GM19324 (cell line): ENCODE measurements around the gene TOB1.
A peak's percentile ranks its signal among the peaks of the same experiment; 100 is the strongest.

ENCODE experiments used
- ATAC-seq: cut with Tn5 transposase; IDR thresholded peaks from one replicate; pipeline ENCODE4 v1.9.1; 2021; ENCODE audit warnings: mild to moderate bottlenecking, moderate library complexity; ENCODE audit not compliant: unreplicated experiment, low FRiP score

Gene TOB1

DNA sequence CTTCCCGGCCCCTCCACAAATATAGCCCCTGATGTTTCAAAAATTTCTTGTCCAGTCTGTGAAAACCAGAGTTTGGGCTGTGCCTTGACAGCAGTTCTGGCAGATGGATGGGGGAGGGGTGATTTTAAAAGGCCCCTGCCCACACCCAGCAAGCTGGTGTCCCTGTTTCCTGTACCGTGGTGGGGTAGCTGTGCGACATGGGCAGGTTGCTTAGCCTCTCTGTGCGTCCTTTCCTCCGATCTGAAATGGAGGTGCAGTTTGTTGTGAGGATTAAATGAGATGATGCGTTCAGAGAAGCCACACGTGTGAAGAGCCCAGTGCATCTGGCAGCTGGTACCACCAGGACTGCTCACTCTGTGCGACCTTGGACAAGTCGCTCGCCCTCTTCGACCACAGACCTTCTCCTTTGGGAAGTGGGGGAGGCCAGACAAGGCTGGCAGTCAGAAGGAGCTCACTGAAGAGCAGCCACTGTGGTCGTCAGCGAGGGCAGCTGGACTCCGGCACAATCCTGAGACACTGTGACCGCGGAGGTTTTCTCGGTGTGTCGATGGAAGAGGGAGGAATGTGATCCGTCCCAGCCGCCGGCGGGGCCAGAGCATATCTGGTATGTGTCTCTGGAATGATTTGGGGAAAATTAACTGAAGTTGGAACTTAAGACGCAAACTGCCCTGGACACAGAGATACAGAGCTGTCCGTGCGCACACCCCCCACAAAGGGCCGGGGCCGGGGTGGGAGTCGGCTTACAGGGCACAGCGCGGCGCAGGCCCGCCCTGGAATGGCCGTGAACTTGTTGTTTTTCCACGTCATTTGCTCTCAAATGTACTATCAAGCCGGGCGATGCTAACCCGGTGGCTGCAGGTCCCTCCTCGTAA lies 31.5 kb downstream of the TOB1 start:
- no peak for ATAC-seq

GRCh38 chr17:50833510-50834428 lies 32.4 kb downstream of the TOB1 start:
- ATAC-seq, result no peak

DNA sequence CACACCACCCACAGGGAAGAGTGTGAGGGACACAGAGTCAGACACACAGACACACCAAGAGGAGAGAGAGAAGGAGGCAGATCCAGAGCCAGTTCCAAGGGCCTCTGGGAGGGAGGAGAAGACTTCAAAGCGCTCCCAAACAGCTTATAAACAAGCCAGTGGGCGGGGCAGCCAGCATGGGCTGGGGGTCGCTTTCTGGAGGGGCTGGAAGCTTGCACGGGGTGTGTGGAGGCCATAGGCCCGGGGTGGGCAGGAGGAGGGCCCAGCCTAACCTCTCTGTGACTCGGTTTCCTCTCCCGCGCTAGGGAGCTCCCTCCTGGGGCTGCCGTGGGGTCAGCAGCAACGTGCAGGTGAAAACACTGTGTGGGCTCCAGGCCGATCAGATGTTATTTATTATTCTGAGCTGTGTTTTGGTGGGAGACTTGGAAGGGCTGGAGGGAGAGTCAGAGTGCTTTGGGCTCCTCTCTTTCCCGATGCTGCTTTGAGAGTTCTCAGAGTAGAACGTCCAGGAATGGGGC lies 33.2 kb downstream of the TOB1 start:
- ATAC-seq, result no peak

GRCh38 chr17:50832267-50832863 lies 33.8 kb downstream of the TOB1 start:
- ATAC-seq, result no peak

GRCh38 chr17:50831471-50831928 lies 34.7 kb downstream of the TOB1 start:
- no peak for ATAC-seq

GRCh38 chr17:50830994-50831393 lies 35.2 kb downstream of the TOB1 start:
- ATAC-seq, result no peak

GRCh38 chr17:50830352-50830751 lies 35.8 kb downstream of the TOB1 start:
- no peak for ATAC-seq

- ATAC-seq, result no peak
These were observed 36.8 kb downstream of the TOB1 start for GRCh38 chr17:50829332-50829731.

DNA sequence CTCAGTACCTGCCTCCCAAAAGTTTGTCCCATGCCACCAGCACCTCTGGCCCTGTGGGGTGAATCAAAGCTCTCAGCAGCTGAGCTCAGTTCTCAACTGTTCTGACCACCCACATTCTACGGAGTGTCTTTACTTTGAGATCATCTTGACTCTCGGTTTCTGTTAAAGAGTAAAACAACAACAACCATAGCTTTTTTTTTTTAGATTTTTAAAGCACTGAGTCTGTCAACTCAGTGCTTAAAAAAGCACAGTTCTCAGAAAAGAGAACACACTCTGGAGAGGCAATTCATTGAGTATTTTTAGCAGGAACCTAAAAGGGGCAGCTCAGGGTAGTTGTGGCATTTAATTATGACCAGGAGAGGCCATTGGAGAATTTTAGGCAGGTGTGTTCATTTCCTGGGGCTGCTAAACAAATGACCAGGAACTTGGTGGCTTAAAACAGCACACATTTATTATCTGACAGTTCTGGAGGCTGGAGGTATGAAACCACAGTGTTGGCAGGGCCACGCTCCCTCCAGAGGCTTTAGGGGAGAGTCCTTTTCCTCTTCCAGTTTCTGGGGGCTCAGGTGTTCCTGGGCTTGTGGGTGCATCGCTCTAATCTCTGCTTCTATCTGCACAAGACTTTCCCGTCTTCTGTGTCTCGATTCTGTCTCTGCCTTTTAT lies 37.5 kb downstream of the TOB1 start:
- ATAC-seq, result peak; percentile 65

- no peak for ATAC-seq
These were observed 41.0 kb downstream of the TOB1 start for GRCh38 chr17:50825188-50825587.

DNA sequence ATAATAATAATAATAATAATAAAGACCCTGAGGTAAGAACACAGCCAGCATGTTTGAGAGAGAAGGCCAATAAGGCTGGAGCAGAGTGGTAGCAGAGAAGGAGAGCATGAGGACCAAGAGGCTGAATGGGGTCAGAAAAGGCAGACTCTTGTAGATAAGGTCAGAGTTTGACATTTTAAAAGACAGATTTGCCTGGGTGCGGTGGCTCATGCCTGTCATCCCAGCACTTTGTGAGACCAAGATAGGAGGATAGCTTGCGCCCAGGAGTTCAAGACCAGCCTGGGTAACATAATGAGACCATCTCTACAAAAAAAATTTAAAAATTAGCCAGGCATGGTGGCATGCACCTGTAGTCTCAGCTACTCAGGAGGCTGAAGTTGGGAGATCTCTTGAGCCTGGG lies 41.7 kb downstream of the TOB1 start:
- ATAC-seq, result no peak

DNA sequence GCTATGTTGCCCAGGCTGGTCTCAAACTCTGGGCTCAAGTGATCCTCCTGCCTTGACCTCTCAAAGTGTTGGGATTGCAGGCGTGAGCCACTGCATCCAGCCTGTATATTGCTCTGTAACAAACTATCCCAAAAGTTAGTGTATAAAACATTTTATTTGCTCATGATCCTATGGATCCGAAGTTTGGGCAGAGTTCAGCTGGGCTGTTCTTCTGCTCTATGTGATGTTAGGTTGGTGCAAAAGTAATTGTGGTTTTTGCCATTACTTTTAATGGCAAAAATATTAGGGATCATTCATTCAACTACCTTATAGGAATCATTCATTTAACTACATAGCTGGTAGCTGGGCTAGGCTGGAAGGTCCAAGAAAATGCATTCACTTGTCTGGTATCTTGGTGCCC lies 43.6 kb downstream of the TOB1 start:
- ATAC-seq, result no peak

GRCh38 chr17:50820651-50821050 lies 45.5 kb downstream of the TOB1 start:
- ATAC-seq, result no peak

DNA sequence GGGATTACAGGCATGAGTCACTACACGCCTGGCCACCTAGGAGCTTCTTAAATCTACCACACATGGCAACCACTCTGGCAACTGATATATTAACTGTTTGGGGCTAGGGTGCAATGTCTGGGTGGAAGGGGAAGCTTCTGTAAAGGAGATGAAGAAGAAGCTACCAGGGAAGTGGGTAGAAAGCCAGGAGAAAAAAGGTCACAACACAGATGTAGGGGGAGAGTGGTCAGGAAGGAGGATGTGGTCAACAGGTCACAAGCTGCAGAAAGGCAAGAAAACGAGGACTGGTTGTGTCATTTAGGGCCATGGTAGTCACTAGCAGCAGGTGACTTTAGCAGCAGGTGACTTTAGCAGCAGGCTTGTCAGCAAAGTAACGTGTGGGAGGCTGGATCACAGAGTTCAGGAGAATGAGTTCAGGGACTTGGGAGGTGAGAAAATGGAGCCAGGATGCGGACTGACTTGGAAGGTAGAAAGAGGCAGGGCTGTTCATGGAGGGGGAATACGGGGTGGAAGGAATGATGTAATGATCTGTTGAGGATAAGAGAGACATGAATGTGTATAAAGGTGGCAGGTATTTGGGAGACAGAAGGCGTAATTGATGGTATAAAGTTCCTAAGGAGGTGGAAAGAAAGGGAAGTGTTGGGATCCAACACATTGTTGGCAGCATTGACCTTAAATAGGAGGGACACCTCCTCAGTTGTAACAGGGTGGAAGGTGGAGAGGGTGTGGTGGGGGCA lies 47.1 kb downstream of the TOB1 start:
- ATAC-seq, result no peak

DNA sequence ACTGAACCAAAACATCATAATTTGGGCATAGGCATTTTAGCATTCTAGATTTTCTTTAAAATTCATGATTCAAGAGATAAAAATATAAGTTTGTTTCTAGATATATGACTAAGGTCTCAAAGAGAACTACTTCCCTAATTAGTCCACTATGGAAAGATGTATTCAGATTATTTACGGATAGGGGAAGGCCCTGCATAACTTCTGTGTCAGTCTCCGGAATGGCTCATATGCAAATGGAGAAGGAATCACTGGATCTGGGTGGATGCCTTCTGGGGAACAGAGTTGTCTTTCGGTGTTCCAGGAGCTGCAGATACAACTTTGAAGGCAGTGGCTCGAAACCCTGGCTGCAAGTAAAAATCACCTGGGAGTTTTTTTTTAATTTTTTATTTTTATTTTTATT lies 47.9 kb downstream of the TOB1 start:
- ATAC-seq, result no peak

- ATAC-seq, result no peak
These were observed 48.3 kb downstream of the TOB1 start for GRCh38 chr17:50817838-50818237.

GRCh38 chr17:50816771-50817751 lies 49.1 kb downstream of the TOB1 start:
- ATAC-seq, result no peak

DNA sequence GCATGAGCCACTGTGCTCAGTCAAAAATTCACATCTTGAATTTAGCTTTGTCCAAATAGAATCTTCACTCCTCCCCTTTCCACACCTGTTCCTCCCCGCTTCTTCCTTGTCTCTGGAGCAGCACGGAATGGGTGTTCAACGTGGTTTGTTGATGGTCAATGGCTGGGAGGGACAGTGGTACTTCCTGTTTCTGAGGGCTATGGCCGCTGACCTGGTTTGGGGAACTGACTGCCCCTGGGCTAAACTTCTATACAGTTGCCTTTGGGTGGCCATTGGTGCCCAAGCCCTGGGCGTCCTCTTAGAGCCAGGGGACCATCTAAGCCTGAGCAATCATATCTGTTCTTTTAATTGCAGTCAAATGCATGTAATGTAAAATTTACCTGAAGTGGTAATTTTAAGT lies 49.9 kb downstream of the TOB1 start:
- ATAC-seq, result no peak
